H9 (cell line): Measurements from ENCODE around the gene MERTK. TPM values are rescaled to one million over a fixed set of nuclear protein-coding genes. Genes with fewer than 3 reads are reported as not detected.

Experiments used
- DNase-seq: peaks from one replicate; pipeline ENCODE4 v3.0.0-alpha.2; 2017
- H2AFZ ChIP-seq: one replicate; pipeline ENCODE4 v1.6.1; 2013; ENCODE audit warnings: mild to moderate bottlenecking, low read length, control low read depth, moderate library complexity
- H2AK5ac ChIP-seq: 2 replicates; pipeline ENCODE4 v1.6.1; 2013; ENCODE audit warnings: low read length, control low read depth, mixed read lengths; ENCODE audit not compliant: insufficient read length
- H2BK120ac ChIP-seq: one replicate; pipeline ENCODE4 v1.6.1; 2013; ENCODE audit warnings: low read depth, mild to moderate bottlenecking, low read length, control low read depth, inconsistent platforms; ENCODE audit not compliant: poor library complexity, severe bottlenecking
- H2BK12ac ChIP-seq: 2 replicates; pipeline ENCODE4 v1.6.1; 2013; ENCODE audit warnings: low read length, control low read depth, mixed read lengths, low read depth; ENCODE audit not compliant: insufficient read length
- H2BK15ac ChIP-seq: 2 replicates; pipeline ENCODE4 v1.6.1; 2013; ENCODE audit warnings: low read depth, low read length, control low read depth
- H2BK20ac ChIP-seq: one replicate; pipeline ENCODE4 v1.6.1; 2013; ENCODE audit warnings: low read depth, mild to moderate bottlenecking, low read length, control low read depth, inconsistent platforms; ENCODE audit not compliant: poor library complexity, severe bottlenecking
- H2BK5ac ChIP-seq: 2 replicates; pipeline ENCODE4 v1.6.1; 2013; ENCODE audit warnings: low read length, control low read depth, mixed read lengths; ENCODE audit not compliant: insufficient read length
- H3K14ac ChIP-seq: 2 replicates; pipeline ENCODE4 v1.6.1; 2013; ENCODE audit warnings: low read length, control low read depth; ENCODE audit not compliant: insufficient read depth
- H3K18ac ChIP-seq: 2 replicates; pipeline ENCODE4 v1.6.1; 2013; ENCODE audit warnings: low read depth, mild to moderate bottlenecking, mixed read lengths, low read length, control low read depth; ENCODE audit not compliant: insufficient read length
- H3K23ac ChIP-seq: 2 replicates; pipeline ENCODE4 v1.6.1; 2013; ENCODE audit warnings: low read length, control low read depth, mixed read lengths, low read depth; ENCODE audit not compliant: insufficient read length
- H3K23me2 ChIP-seq: 2 replicates; pipeline ENCODE4 v1.6.1; 2013; ENCODE audit warnings: low read depth, mild to moderate bottlenecking, mixed read lengths, low read length, control low read depth; ENCODE audit not compliant: insufficient read length, poor library complexity, severe bottlenecking
- H3K27ac ChIP-seq: 2 replicates; pipeline ENCODE4 v1.5.1; 2013; ENCODE audit warnings: low read length, control low read depth, mixed read lengths, low read depth; ENCODE audit not compliant: insufficient read length
- H3K27me3 ChIP-seq: 2 replicates; pipeline ENCODE4 v1.6.1; 2013; ENCODE audit warnings: low read length, control low read depth, inconsistent platforms; ENCODE audit not compliant: insufficient read depth
- H3K4ac ChIP-seq: 2 replicates; pipeline ENCODE4 v1.6.1; 2013; ENCODE audit warnings: low read depth, mild to moderate bottlenecking, control low read depth, inconsistent platforms, low read length, moderate library complexity
- H3K4me1 ChIP-seq: 2 replicates; pipeline ENCODE4 v1.6.1; 2013; ENCODE audit warnings: low read length, control low read depth, inconsistent platforms; ENCODE audit not compliant: insufficient read depth
- H3K4me2 ChIP-seq: 2 replicates; pipeline ENCODE4 v1.6.1; 2013; ENCODE audit warnings: low read length, control low read depth, mixed read lengths; ENCODE audit not compliant: insufficient read length, insufficient read depth
- H3K56ac ChIP-seq: 2 replicates; pipeline ENCODE4 v1.6.1; 2013; ENCODE audit warnings: low read depth, mild to moderate bottlenecking, mixed read lengths, low read length, control low read depth; ENCODE audit not compliant: insufficient read length
- H3K79me1 ChIP-seq: 2 replicates; pipeline ENCODE4 v1.6.1; 2013; ENCODE audit warnings: low read depth, mild to moderate bottlenecking, moderate library complexity, low read length, control low read depth, inconsistent platforms; ENCODE audit not compliant: insufficient read depth, poor library complexity, severe bottlenecking
- H3K79me2 ChIP-seq: 2 replicates; pipeline ENCODE4 v1.6.1; 2013; ENCODE audit warnings: low read length, control low read depth, inconsistent platforms; ENCODE audit not compliant: insufficient read depth
- H3K9ac ChIP-seq: 2 replicates; pipeline ENCODE4 v1.6.1; 2013; ENCODE audit warnings: low read length, control low read depth, mixed read lengths; ENCODE audit not compliant: insufficient read length; ENCODE audit errors: extremely low read depth
- H3K9me3 ChIP-seq: one replicate; pipeline ENCODE4 v1.6.1; 2013; ENCODE audit warnings: low read depth, low read length, inconsistent platforms; ENCODE audit not compliant: control insufficient read depth
- H3T11ph ChIP-seq: one replicate; pipeline ENCODE4 v1.6.1; 2013; ENCODE audit warnings: mild to moderate bottlenecking, low read length, control low read depth, inconsistent platforms
- H4K20me1 ChIP-seq: one replicate; pipeline ENCODE4 v1.6.1; 2013; ENCODE audit not compliant: control insufficient read depth, insufficient read length, insufficient read depth
- H4K5ac ChIP-seq: 2 replicates; pipeline ENCODE4 v1.6.1; 2013; ENCODE audit warnings: low read depth, mild to moderate bottlenecking, mixed read lengths, low read length, control low read depth; ENCODE audit not compliant: insufficient read length
- H4K8ac ChIP-seq: replicated peaks from 2 replicates; pipeline ENCODE4 v1.6.1; 2013; ENCODE audit warnings: low read length, control low read depth, mixed read lengths, low read depth; ENCODE audit not compliant: insufficient read length
- H4K91ac ChIP-seq: 2 replicates; pipeline ENCODE4 v1.6.1; 2013; ENCODE audit warnings: low read depth, mild to moderate bottlenecking, moderate library complexity, mixed read lengths, low read length, control low read depth; ENCODE audit not compliant: insufficient read length
- H3K27ac Mint-ChIP-seq, 3 experiments: 2 replicates in 2 of 3; 3 replicates in 1 of 3; pipeline ENCODE4 v1.8.0; 2020 to 2021; ENCODE audit warnings: mixed read lengths in 3 of 3, mild to moderate bottlenecking in 1 of 3, moderate library complexity in 1 of 3
- H3K27me3 Mint-ChIP-seq: 2 replicates; pipeline ENCODE4 v1.8.0; 2021; ENCODE audit warnings: low read depth, mild to moderate bottlenecking, moderate library complexity, mixed read lengths
- H3K36me3 Mint-ChIP-seq, 3 experiments: 2 replicates in 2 of 3; 3 replicates in 1 of 3; pipeline ENCODE4 v1.8.0; 2020 to 2021; ENCODE audit warnings: low read depth in 3 of 3, mixed read lengths in 3 of 3; ENCODE audit not compliant: insufficient read depth in 1 of 3
- H3K4me1 Mint-ChIP-seq, 2 experiments: 2 replicates each; pipeline ENCODE4 v1.8.0; 2020; ENCODE audit warnings: mixed read lengths in 2 of 2
- H3K4me3 Mint-ChIP-seq, 2 experiments: 2 replicates in 1 of 2; 3 replicates in 1 of 2; pipeline ENCODE4 v1.8.0; 2020 to 2021; ENCODE audit warnings: mild to moderate bottlenecking in 2 of 2, mixed read lengths in 2 of 2, moderate library complexity in 1 of 2
- H3K9me3 Mint-ChIP-seq, 2 experiments: 2 replicates in 1 of 2; 3 replicates in 1 of 2; pipeline ENCODE4 v1.8.0; 2020; ENCODE audit warnings: mild to moderate bottlenecking in 2 of 2, mixed read lengths in 2 of 2, moderate library complexity in 1 of 2
- WGBS: extraction: QIAGEN DNeasy Blood & Tissue Kit; methylation state at CpG from one replicate; pipeline ENCODE4 v1.1.7; 2013; ENCODE audit warnings: missing lambda C conversion rate, low lambda C conversion rate, mixed read lengths; ENCODE audit not compliant: insufficient read length; ENCODE audit errors: extremely low coverage; 5-methylcytosine and 5-hydroxymethylcytosine counted together
- total RNA-seq: library from RNA; stranded (reverse); gene quantifications from 2 replicates; pipeline ENCODE4 v1.2.1, GENCODE V29; 2021
- TF ChIP-seq, protein P1 (sequence below): fragments of 200-600 bp; sonication (generic); conservative IDR thresholded peaks from 3 replicates; pipeline ENCODE4 v1.8.0; 2021; ENCODE audit warnings: antibody characterized with exemption, mild to moderate bottlenecking

The MERTK gene
- total RNA-seq, 1 experiment from 2014 or later: 4.8 TPM

DNA sequence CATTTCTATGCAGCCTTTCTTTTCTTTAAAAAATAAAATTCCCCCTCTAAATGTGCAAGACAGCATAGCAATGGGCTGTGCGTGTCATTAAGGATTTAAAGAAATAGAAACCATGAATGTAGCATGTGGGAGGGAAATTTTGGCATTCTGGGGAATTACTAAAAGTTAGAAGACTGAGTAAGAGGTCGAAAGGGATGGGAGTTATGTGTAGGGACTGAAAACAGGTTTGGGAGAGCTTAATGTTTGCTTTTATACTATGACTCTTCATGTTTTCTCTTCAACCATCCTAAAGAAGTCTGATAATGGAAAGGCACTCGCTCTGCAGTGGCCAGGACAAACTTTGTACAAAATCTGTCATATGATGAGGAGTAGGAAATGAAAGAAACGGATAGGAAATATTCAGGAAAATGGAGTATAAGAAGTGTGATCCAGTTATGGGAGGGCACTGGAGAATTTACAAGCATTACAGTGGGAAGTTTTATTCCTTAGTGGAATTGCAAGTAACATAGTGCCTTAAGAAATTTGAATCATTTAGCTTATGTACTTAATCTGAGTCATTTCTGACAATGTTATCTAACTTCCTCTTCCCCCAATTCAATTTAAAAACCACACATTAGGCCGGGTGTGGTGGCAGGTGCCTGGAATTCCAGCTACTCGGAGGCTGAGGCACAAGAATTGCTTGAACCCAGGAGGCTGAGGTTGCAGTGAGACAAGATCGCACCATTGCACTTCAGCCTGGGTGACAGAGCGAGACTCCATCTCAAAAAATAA is 177.3 kb downstream of the MERTK start:
- no peak overlapping the region for H2BK12ac ChIP-seq
- H2AK5ac ChIP-seq: no peak overlapping the region
- peaks cover 2% of the 10 kb centered on the region; the same call in 1 of the 2 replicates for H3K4me1 ChIP-seq
- H4K5ac ChIP-seq: no peak overlapping the region
- no peak overlapping the region for H2AFZ ChIP-seq
- no peaks in the 10 kb centered on the region for H3K79me2 ChIP-seq
- H3K9me3 ChIP-seq: no peaks in the 10 kb centered on the region
- H3K4me1 Mint-ChIP-seq: peaks cover 0 to 7% of the 10 kb centered on the region in 2 experiments; a peak in 2 of 4 replicates
- no peaks in the 10 kb centered on the region for H3K27me3 ChIP-seq
- H3T11ph ChIP-seq: no peak overlapping the region
- no peaks in the 10 kb centered on the region for H3K27me3 Mint-ChIP-seq
- H3K23me2 ChIP-seq: no peaks in the 10 kb centered on the region
- no peak overlapping the region for H3K4me2 ChIP-seq
- H3K27ac ChIP-seq: no peak overlapping the region
- no peak overlapping the region for H3K9ac ChIP-seq
- no peaks in the 10 kb centered on the region for H3K9me3 Mint-ChIP-seq
- no peak overlapping the region for H3K18ac ChIP-seq
- no peak overlapping the region for H3K4me3 Mint-ChIP-seq
- no CpG with 5 or more reads among the region's 8 CpGs for WGBS
- no peak overlapping the region for H2BK120ac ChIP-seq
- no peak overlapping the region for H2BK5ac ChIP-seq
- H4K8ac ChIP-seq: no peak overlapping the region
- no peaks in the 10 kb centered on the region for H3K79me1 ChIP-seq
- no peak overlapping the region for H3K14ac ChIP-seq
- H3K4ac ChIP-seq: no peak overlapping the region
- H3K23ac ChIP-seq: no peak overlapping the region
- TF ChIP-seq, protein P1, sequence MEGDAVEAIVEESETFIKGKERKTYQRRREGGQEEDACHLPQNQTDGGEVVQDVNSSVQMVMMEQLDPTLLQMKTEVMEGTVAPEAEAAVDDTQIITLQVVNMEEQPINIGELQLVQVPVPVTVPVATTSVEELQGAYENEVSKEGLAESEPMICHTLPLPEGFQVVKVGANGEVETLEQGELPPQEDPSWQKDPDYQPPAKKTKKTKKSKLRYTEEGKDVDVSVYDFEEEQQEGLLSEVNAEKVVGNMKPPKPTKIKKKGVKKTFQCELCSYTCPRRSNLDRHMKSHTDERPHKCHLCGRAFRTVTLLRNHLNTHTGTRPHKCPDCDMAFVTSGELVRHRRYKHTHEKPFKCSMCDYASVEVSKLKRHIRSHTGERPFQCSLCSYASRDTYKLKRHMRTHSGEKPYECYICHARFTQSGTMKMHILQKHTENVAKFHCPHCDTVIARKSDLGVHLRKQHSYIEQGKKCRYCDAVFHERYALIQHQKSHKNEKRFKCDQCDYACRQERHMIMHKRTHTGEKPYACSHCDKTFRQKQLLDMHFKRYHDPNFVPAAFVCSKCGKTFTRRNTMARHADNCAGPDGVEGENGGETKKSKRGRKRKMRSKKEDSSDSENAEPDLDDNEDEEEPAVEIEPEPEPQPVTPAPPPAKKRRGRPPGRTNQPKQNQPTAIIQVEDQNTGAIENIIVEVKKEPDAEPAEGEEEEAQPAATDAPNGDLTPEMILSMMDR: no peak
- H2BK20ac ChIP-seq: no peak overlapping the region
- H2BK15ac ChIP-seq: no peak overlapping the region
- DNase-seq: no peak
- no peaks in the 10 kb centered on the region for H4K20me1 ChIP-seq
- no peak overlapping the region for H3K56ac ChIP-seq
- no peak overlapping the region for H4K91ac ChIP-seq
- H3K36me3 Mint-ChIP-seq: peaks cover 6 to 31% (median 29%) of the 10 kb centered on the region in 3 experiments
- no peak overlapping the region for H3K27ac Mint-ChIP-seq
